GM12878 (cell line): ENCODE measurements around the gene PIM2. TPM values are rescaled to one million over a fixed set of nuclear protein-coding genes. Genes with fewer than 3 reads are reported as not detected.

Experiments
- ATF2 ChIP-seq: IDR thresholded peaks from 2 replicates; pipeline ENCODE4 v1.6.1; 2012; ENCODE audit warnings: low read length, inconsistent platforms
- BCL11A ChIP-seq: IDR thresholded peaks from 2 replicates; pipeline ENCODE4 v1.6.1; 2011; ENCODE audit warnings: low read depth, low read length
- BMI1 ChIP-seq: fragments of 450-650 bp; IDR thresholded peaks from 2 replicates; pipeline ENCODE4 v1.6.1; 2016; ENCODE audit warnings: mild to moderate bottlenecking, moderate library complexity, borderline replicate concordance
- BRCA1 ChIP-seq: IDR thresholded peaks from 2 replicates; pipeline ENCODE4 v1.6.1; 2011; ENCODE audit warnings: low read depth, low read length, improper control_type of control experiment
- DPF2 ChIP-seq: fragments of 450-650 bp; IDR thresholded peaks from 2 replicates; pipeline ENCODE4 v1.6.1; 2017; ENCODE audit warnings: mild to moderate bottlenecking
- EGR1 ChIP-seq, 2 experiments: IDR thresholded peaks; 1 replicate in 1 of 2; 2 replicates in 1 of 2; pipeline ENCODE4 v1.6.1; 2011 to 2012; ENCODE audit warnings: low read depth in 2 of 2, low read length in 2 of 2, borderline replicate concordance in 1 of 2, mild to moderate bottlenecking in 1 of 2, moderate library complexity in 1 of 2
- FOXM1 ChIP-seq: IDR thresholded peaks from 2 replicates; pipeline ENCODE4 v1.6.1; 2012; ENCODE audit warnings: low read depth, mild to moderate bottlenecking, inconsistent platforms, low read length, moderate library complexity
- GABPA ChIP-seq: IDR thresholded peaks from 2 replicates; pipeline ENCODE4 v1.6.1; 2014; ENCODE audit warnings: antibody characterized with exemption, low read depth, mild to moderate bottlenecking, inconsistent platforms
- HCFC1 ChIP-seq: fragments of 150-350 bp; IDR thresholded peaks from 2 replicates; pipeline ENCODE4 v1.6.1; 2014; ENCODE audit warnings: low read length
- IRF3 ChIP-seq: fragments of 450-650 bp; IDR thresholded peaks from 2 replicates; pipeline ENCODE4 v1.6.1; 2014; ENCODE audit warnings: mild to moderate bottlenecking
- IRF4 ChIP-seq: IDR thresholded peaks from 2 replicates; pipeline ENCODE4 v1.6.1; 2011; ENCODE audit warnings: low read depth, low read length
- IRF5 ChIP-seq: fragments of 450-650 bp; IDR thresholded peaks from 2 replicates; pipeline ENCODE4 v1.6.1; 2017; ENCODE audit warnings: borderline replicate concordance
- KDM1A ChIP-seq: fragments of 200-600 bp; sonication (generic); IDR thresholded peaks from 2 replicates; pipeline ENCODE4 v1.6.1; 2016; ENCODE audit warnings: borderline replicate concordance
- MAX ChIP-seq: IDR thresholded peaks from 2 replicates; pipeline ENCODE4 v1.6.1; 2012; ENCODE audit warnings: low read depth, low read length, improper control_type of control experiment
- MTA3 ChIP-seq: IDR thresholded peaks from 2 replicates; pipeline ENCODE4 v1.6.1; 2012; ENCODE audit warnings: low read length, inconsistent platforms, borderline replicate concordance
- MXI1 ChIP-seq: fragments of 150-350 bp; IDR thresholded peaks from 2 replicates; pipeline ENCODE4 v1.6.1; 2011; ENCODE audit warnings: low read depth, mild to moderate bottlenecking, inconsistent platforms, low read length, improper control_type of control experiment
- NFXL1 ChIP-seq: fragments of 450-650 bp; IDR thresholded peaks from 2 replicates; pipeline ENCODE4 v1.6.1; 2017; ENCODE audit warnings: antibody characterized with exemption, mild to moderate bottlenecking, borderline replicate concordance
- NR2F1 ChIP-seq: fragments of 450-650 bp; conservative IDR thresholded peaks from 2 replicates; pipeline ENCODE4 v1.6.1; 2017; ENCODE audit warnings: mild to moderate bottlenecking
- PML ChIP-seq: IDR thresholded peaks from 2 replicates; pipeline ENCODE4 v1.6.1; 2012; ENCODE audit warnings: low read length, inconsistent platforms
- POLR2AphosphoS2 ChIP-seq: IDR thresholded peaks from 2 replicates; pipeline ENCODE4 v1.6.1; 2011; ENCODE audit warnings: low read depth, mild to moderate bottlenecking, low read length, improper control_type of control experiment, moderate library complexity
- RFX5 ChIP-seq: IDR thresholded peaks from 2 replicates; pipeline ENCODE4 v1.6.1; 2011; ENCODE audit warnings: low read depth, low read length, improper control_type of control experiment
- SIN3A ChIP-seq: IDR thresholded peaks from 2 replicates; pipeline ENCODE4 v1.6.1; 2012; ENCODE audit warnings: low read depth, low read length, improper control_type of control experiment
- SMC3 ChIP-seq: IDR thresholded peaks from 2 replicates; pipeline ENCODE4 v1.6.1; 2011; ENCODE audit warnings: low read length, improper control_type of control experiment, borderline replicate concordance
- SP1 ChIP-seq: IDR thresholded peaks from one replicate; pipeline ENCODE4 v1.6.1; 2011; ENCODE audit warnings: low read depth, low read length
- SUZ12 ChIP-seq: fragments of 200-600 bp; sonication (generic); IDR thresholded peaks from one replicate; pipeline ENCODE4 v1.6.1; 2018; ENCODE audit warnings: antibody characterized with exemption, mild to moderate bottlenecking; ENCODE audit not compliant: unreplicated experiment
- TCF3 ChIP-seq: IDR thresholded peaks from 2 replicates; pipeline ENCODE4 v1.6.1; 2012; ENCODE audit warnings: low read depth, mild to moderate bottlenecking, low read length, borderline replicate concordance; ENCODE audit not compliant: insufficient read depth
- TCF7 ChIP-seq: IDR thresholded peaks from 2 replicates; pipeline ENCODE4 v1.6.1; 2014; ENCODE audit warnings: antibody characterized with exemption, borderline replicate concordance
- YBX1 ChIP-seq: fragments of 450-650 bp; IDR thresholded peaks from 2 replicates; pipeline ENCODE4 v1.6.1; 2016; ENCODE audit warnings: antibody characterized with exemption
- ZNF622 ChIP-seq: fragments of 450-650 bp; IDR thresholded peaks from 2 replicates; pipeline ENCODE4 v1.6.1; 2017; ENCODE audit warnings: mild to moderate bottlenecking, inconsistent platforms
- polyA plus RNA-seq, 11 experiments: library from polyadenylated mRNA; depleted of rRNA in 4 of 11; unstranded in 6 of 11; stranded (reverse) in 5 of 11; fragments of >200 nt; fragmentation: Nextera tagmentation in 4 of 11; fragmentation: Illumina TruSeq in 1 of 11; extraction: Ambion mirVana in 4 of 11; extraction: Trizol in 1 of 11; gene quantifications; 1 replicate in 1 of 11; 2 replicates in 10 of 11; pipeline versions ENCODE4 v1.2.1 to v1.2.3, GENCODE V29; 2011 to 2016; ENCODE audit warnings: inconsistent platforms in 2 of 11, missing spikeins in 2 of 11, low read depth in 1 of 11
- total RNA-seq, 4 experiments: library from RNA; depleted of rRNA in 3 of 4; stranded (reverse); fragments of >200 nt in 3 of 4; fragmentation: Illumina TruSeq in 1 of 4; extraction: Trizol in 1 of 4; gene quantifications; 2 replicates each; pipeline versions ENCODE4 v1.2.1 to v1.2.3, GENCODE V29; 2013 to 2021

Gene PIM2
- total and polyA plus RNA-seq, 10 of the 15 experiments (the other 5 are each of a cell fraction or from before 2014, with no cell fraction given): 19.2 to 96.8 (median 32.3) TPM

- no peak for TF ChIP-seq IRF4
- no peak for TF ChIP-seq HCFC1
- TF ChIP-seq TCF3: 0 out of 2 replicates have a peak, but pooled peaks have one; percentile 0
- TF ChIP-seq MXI1: peak; percentile 88
- TF ChIP-seq SP1: no peak
- no peak for TF ChIP-seq EGR1 (IDR thresholded peaks at IDR 0.05; ENCODE audit: borderline replicate concordance in 1 of 2, low read depth in 2 of 2, low read length in 2 of 2)
- no peak for TF ChIP-seq NFXL1
- TF ChIP-seq IRF5: no peak
- no peak for TF ChIP-seq SUZ12
- TF ChIP-seq PML: no peak
- TF ChIP-seq BRCA1: no peak
- no peak for TF ChIP-seq ZNF622
- TF ChIP-seq ATF2: no peak
- peak; percentile 77; the same call in 1 of the 2 replicates for TF ChIP-seq SIN3A
- no peak for TF ChIP-seq YBX1
- TF ChIP-seq BCL11A: no peak
- peak; percentile 90 for TF ChIP-seq POLR2AphosphoS2
- peak; percentile 99 for TF ChIP-seq BMI1
- TF ChIP-seq RFX5: peak; percentile 93
- no peak for TF ChIP-seq GABPA
- no peak for TF ChIP-seq MTA3
- TF ChIP-seq TCF7: no peak
- TF ChIP-seq FOXM1: no peak
- 0 out of 2 replicates have a peak, but pooled peaks have one; percentile 40 for TF ChIP-seq MAX
- TF ChIP-seq NR2F1: peak; percentile 99
- TF ChIP-seq DPF2: peak; percentile 27; the same call in 1 of the 2 replicates
- peak; percentile 70 for TF ChIP-seq SMC3
- no peak for TF ChIP-seq KDM1A
- TF ChIP-seq IRF3: no peak
Observed at GRCh38 chrX:48917139-48918001, 1.5 kb downstream of the PIM2 start (continued).
